ENCODE data around the gene ANGPT4. TPM values are rescaled to one million over a fixed set of nuclear protein-coding genes. Genes with fewer than 3 reads are reported as not detected.

The ANGPT4 gene
- total and polyA plus RNA-seq, 4 donors: 0.30 to 0.57 (median 0.44) TPM

GRCh38 chr20:944774-945410 lies 28.8 kb upstream of the ANGPT4 start:
- Histone ChIP-seq H3K36me3 (ENCODE audit: control insufficient read depth, insufficient read depth, low read length) (no peaks in the 10 kb centered on the region), H3K4me1 (ENCODE audit: control insufficient read depth, insufficient read depth, low read length) (no peaks in the 10 kb centered on the region), H3K27me3 (ENCODE audit: control insufficient read depth, insufficient read depth, low read length) (no peaks in the 10 kb centered on the region), H3K9me3 (ENCODE audit: control insufficient read depth, insufficient read depth, low read length) (no peaks in the 10 kb centered on the region), H3K4me3 (ENCODE audit: low read depth, low read length) (no peak overlapping the region), H3K27ac (ENCODE audit: low read depth, low read length) (no peak overlapping the region)
- 76% methylated on average over 13 of the region's 13 CpGs for WGBS (ENCODE audit: insufficient coverage)
- no peak for DNase-seq (ENCODE audit: low read depth in 4 of 6, low spot score in 6 of 6)

GRCh38 chr20:944148-944547 lies 28.0 kb upstream of the ANGPT4 start:
- no peaks in the 10 kb centered on the region for H3K4me1 ChIP-seq (ENCODE audit: control insufficient read depth, insufficient read depth, low read length)
- no peaks in the 10 kb centered on the region for H3K36me3 ChIP-seq (ENCODE audit: control insufficient read depth, insufficient read depth, low read length)
- H3K4me3 ChIP-seq (ENCODE audit: low read depth, low read length): no peak overlapping the region
- DNase-seq (ENCODE audit: low read depth in 4 of 6, low spot score in 6 of 6): no peak
- no peaks in the 10 kb centered on the region for H3K27me3 ChIP-seq (ENCODE audit: control insufficient read depth, insufficient read depth, low read length)
- H3K9me3 ChIP-seq (ENCODE audit: control insufficient read depth, insufficient read depth, low read length): no peaks in the 10 kb centered on the region
- H3K27ac ChIP-seq (ENCODE audit: low read depth, low read length): no peak overlapping the region
- 83% methylated on average over 7 of the region's 9 CpGs for WGBS (ENCODE audit: insufficient coverage)

- H3K27me3 ChIP-seq (ENCODE audit: control insufficient read depth, insufficient read depth, low read length): no peaks in the 10 kb centered on the region
- no peaks in the 10 kb centered on the region for H3K4me1 ChIP-seq (ENCODE audit: control insufficient read depth, insufficient read depth, low read length)
- no peak overlapping the region for H3K4me3 ChIP-seq (ENCODE audit: low read depth, low read length)
- H3K9me3 ChIP-seq (ENCODE audit: control insufficient read depth, insufficient read depth, low read length): no peaks in the 10 kb centered on the region
- 67% methylated on average over 1 of the region's 7 CpGs for WGBS (ENCODE audit: insufficient coverage)
- DNase-seq (ENCODE audit: low read depth in 4 of 6, low spot score in 6 of 6): peak in 1 of 6 donors; percentile 37
- H3K36me3 ChIP-seq (ENCODE audit: control insufficient read depth, insufficient read depth, low read length): no peaks in the 10 kb centered on the region
- no peak overlapping the region for H3K27ac ChIP-seq (ENCODE audit: low read depth, low read length)
These were observed 26.5 kb upstream of the ANGPT4 start for GRCh38 chr20:942611-943010.

- Histone ChIP-seq H3K4me1 (ENCODE audit: control insufficient read depth, insufficient read depth, low read length) (no peaks in the 10 kb centered on the region), H3K4me3 (ENCODE audit: low read depth, low read length) (no peak overlapping the region), H3K36me3 (ENCODE audit: control insufficient read depth, insufficient read depth, low read length) (no peaks in the 10 kb centered on the region), H3K27ac (ENCODE audit: low read depth, low read length) (no peak overlapping the region), H3K27me3 (ENCODE audit: control insufficient read depth, insufficient read depth, low read length) (no peaks in the 10 kb centered on the region), H3K9me3 (ENCODE audit: control insufficient read depth, insufficient read depth, low read length) (no peaks in the 10 kb centered on the region)
- DNase-seq (ENCODE audit: low read depth in 4 of 6, low spot score in 6 of 6): no peak
- 88% methylated on average over 4 of the region's 5 CpGs for WGBS (ENCODE audit: insufficient coverage)
These were observed 24.8 kb upstream of the ANGPT4 start for GRCh38 chr20:940926-941325.

- 94% methylated on average over 5 of the region's 5 CpGs for WGBS (ENCODE audit: insufficient coverage)
- no peaks in the 10 kb centered on the region for H3K9me3 ChIP-seq (ENCODE audit: control insufficient read depth, insufficient read depth, low read length)
These were observed 23.5 kb upstream of the ANGPT4 start for GRCh38 chr20:939606-940005.

GRCh38 chr20:934186-934840 lies 18.2 kb upstream of the ANGPT4 start:
- Histone ChIP-seq H3K4me1 (ENCODE audit: control insufficient read depth, insufficient read depth, low read length) (no peaks in the 10 kb centered on the region), H3K27me3 (ENCODE audit: control insufficient read depth, insufficient read depth, low read length) (no peaks in the 10 kb centered on the region), H3K4me3 (ENCODE audit: low read depth, low read length) (no peak overlapping the region), H3K36me3 (ENCODE audit: control insufficient read depth, insufficient read depth, low read length) (no peaks in the 10 kb centered on the region), H3K9me3 (ENCODE audit: control insufficient read depth, insufficient read depth, low read length) (no peaks in the 10 kb centered on the region), H3K27ac (ENCODE audit: low read depth, low read length) (no peak overlapping the region)
- no peak for DNase-seq (ENCODE audit: low read depth in 4 of 6, low spot score in 6 of 6)
- 53% methylated on average over 8 of the region's 9 CpGs for WGBS (ENCODE audit: insufficient coverage)

More at GRCh38 chr20:939606-940005, 23.5 kb upstream of the ANGPT4 start:
- H3K4me1 ChIP-seq (ENCODE audit: control insufficient read depth, insufficient read depth, low read length): no peaks in the 10 kb centered on the region
- no peaks in the 10 kb centered on the region for H3K27me3 ChIP-seq (ENCODE audit: control insufficient read depth, insufficient read depth, low read length)
- no peak overlapping the region for H3K4me3 ChIP-seq (ENCODE audit: low read depth, low read length)
- no peak for DNase-seq (ENCODE audit: low read depth in 4 of 6, low spot score in 6 of 6)
- H3K36me3 ChIP-seq (ENCODE audit: control insufficient read depth, insufficient read depth, low read length): no peaks in the 10 kb centered on the region
- no peak overlapping the region for H3K27ac ChIP-seq (ENCODE audit: low read depth, low read length)

- DNase-seq (ENCODE audit: low read depth in 4 of 6, low spot score in 6 of 6): no peak
- no peak overlapping the region for H3K27ac ChIP-seq (ENCODE audit: low read depth, low read length)
- no peaks in the 10 kb centered on the region for H3K9me3 ChIP-seq (ENCODE audit: control insufficient read depth, insufficient read depth, low read length)
- no peaks in the 10 kb centered on the region for H3K27me3 ChIP-seq (ENCODE audit: control insufficient read depth, insufficient read depth, low read length)
- WGBS (ENCODE audit: insufficient coverage): no CpG with 5 or more reads among the region's 2 CpGs
- no peaks in the 10 kb centered on the region for H3K4me1 ChIP-seq (ENCODE audit: control insufficient read depth, insufficient read depth, low read length)
- no peaks in the 10 kb centered on the region for H3K36me3 ChIP-seq (ENCODE audit: control insufficient read depth, insufficient read depth, low read length)
- no peak overlapping the region for H3K4me3 ChIP-seq (ENCODE audit: low read depth, low read length)
These were observed 16.9 kb upstream of the ANGPT4 start for GRCh38 chr20:933029-933428.

GRCh38 chr20:931401-931800 lies 15.3 kb upstream of the ANGPT4 start:
- DNase-seq (ENCODE audit: low read depth in 4 of 6, low spot score in 6 of 6): no peak
- Histone ChIP-seq H3K4me3 (ENCODE audit: low read depth, low read length) (no peak overlapping the region), H3K27me3 (ENCODE audit: control insufficient read depth, insufficient read depth, low read length) (no peaks in the 10 kb centered on the region), H3K36me3 (ENCODE audit: control insufficient read depth, insufficient read depth, low read length) (no peaks in the 10 kb centered on the region), H3K9me3 (ENCODE audit: control insufficient read depth, insufficient read depth, low read length) (no peaks in the 10 kb centered on the region), H3K4me1 (ENCODE audit: control insufficient read depth, insufficient read depth, low read length) (no peaks in the 10 kb centered on the region), H3K27ac (ENCODE audit: low read depth, low read length) (no peak overlapping the region)
- WGBS (ENCODE audit: insufficient coverage): 38% methylated on average over 1 of the region's 1 CpG

GRCh38 chr20:926670-927069 lies 10.5 kb upstream of the ANGPT4 start:
- Histone ChIP-seq H3K9me3 (ENCODE audit: control insufficient read depth, insufficient read depth, low read length) (no peaks in the 10 kb centered on the region), H3K27me3 (ENCODE audit: control insufficient read depth, insufficient read depth, low read length) (no peaks in the 10 kb centered on the region), H3K36me3 (ENCODE audit: control insufficient read depth, insufficient read depth, low read length) (no peaks in the 10 kb centered on the region), H3K4me3 (ENCODE audit: low read depth, low read length) (no peak overlapping the region), H3K27ac (ENCODE audit: low read depth, low read length) (no peak overlapping the region), H3K4me1 (ENCODE audit: control insufficient read depth, insufficient read depth, low read length) (no peaks in the 10 kb centered on the region)
- WGBS (ENCODE audit: insufficient coverage): 67% methylated on average over 4 of the region's 6 CpGs
- DNase-seq (ENCODE audit: low read depth in 4 of 6, low spot score in 6 of 6): peak in 1 of 6 donors; percentile 33

- no peaks in the 10 kb centered on the region for H3K27me3 ChIP-seq (ENCODE audit: control insufficient read depth, insufficient read depth, low read length)
- H3K36me3 ChIP-seq (ENCODE audit: control insufficient read depth, insufficient read depth, low read length): no peaks in the 10 kb centered on the region
- H3K4me3 ChIP-seq (ENCODE audit: low read depth, low read length): no peak overlapping the region
- no peak for DNase-seq (ENCODE audit: low read depth in 4 of 6, low spot score in 6 of 6)
- H3K27ac ChIP-seq (ENCODE audit: low read depth, low read length): no peak overlapping the region
- no peaks in the 10 kb centered on the region for H3K9me3 ChIP-seq (ENCODE audit: control insufficient read depth, insufficient read depth, low read length)
- 96% methylated on average over 5 of the region's 9 CpGs for WGBS (ENCODE audit: insufficient coverage)
- H3K4me1 ChIP-seq (ENCODE audit: control insufficient read depth, insufficient read depth, low read length): no peaks in the 10 kb centered on the region
These were observed 9.4 kb upstream of the ANGPT4 start for GRCh38 chr20:925516-925915.
